ENCODE measurements around the gene UBE2S. TPM values are rescaled to one million over a fixed set of nuclear protein-coding genes. Genes with fewer than 3 reads are reported as not detected.

The UBE2S gene
- total and polyA plus RNA-seq, 2 of the 8 experiments (the other 6 are each of a cell fraction or from before 2014, with no cell fraction given): 398 to 530 TPM

- Histone ChIP-seq H4K8ac (ENCODE audit: extremely low read depth, insufficient read depth, low read length) (peak overlapping the region; percentile 97; the same call in 1 of the 2 replicates), H3K4me1 (replicated peaks in 1 of 4; ENCODE audit: control insufficient read depth in 3 of 4, insufficient read depth in 4 of 4, low read length in 3 of 4) (peaks cover 0 to 20% (median 13%) of the 10 kb centered on the region in 4 experiments; a peak in 6 of 7 replicates), H2BK5ac (ENCODE audit: low read depth, low read length) (peak overlapping the region; percentile 97), H3K27ac (ENCODE audit: low read depth, low read length) (peak overlapping the region; percentile 94), H2AFZ (ENCODE audit: low read length) (peak overlapping the region; percentile 75; the same call in 1 of the 2 replicates), H3K4me3 (ENCODE audit: extremely low read depth in 1 of 4, insufficient read depth in 2 of 4, low read depth in 3 of 4, low read length in 4 of 4) (peak overlapping the region; percentile 38 to 98 (median 72)), H3K79me2 (ENCODE audit: control insufficient read depth in 1 of 2, insufficient read depth in 2 of 2, low read length in 2 of 2) (peaks cover 12 to 32% of the 10 kb centered on the region in 2 experiments), H3K9ac (replicated peaks in 1 of 4; ENCODE audit: extremely low read depth in 1 of 4, low read depth in 3 of 4, low read length in 3 of 4) (peak overlapping the region; percentile 78 to 86 (median 84)), H3K36me3 (ENCODE audit: control insufficient read depth in 2 of 4, insufficient read depth in 4 of 4, low read length in 3 of 4) (peaks cover 12 to 38% (median 28%) of the 10 kb centered on the region in 4 experiments), H3K4ac (replicated peaks; ENCODE audit: insufficient read length, low read depth, low read length) (peak overlapping the region; percentile 94), H3K4me2 (ENCODE audit: insufficient read depth in 1 of 2, low read depth in 2 of 2, low read length in 2 of 2) (peak overlapping the region; percentile 88 to 99), H3K79me1 (ENCODE audit: low read depth, low read length) (peaks cover 15% of the 10 kb centered on the region), H2BK15ac (ENCODE audit: low read length) (peak overlapping the region; percentile 97), H2BK20ac (ENCODE audit: low read length) (peak overlapping the region; percentile 92; the same call in 1 of the 2 replicates), H3K18ac (ENCODE audit: extremely low read depth, low read length) (peak overlapping the region; percentile 99), H3K14ac (ENCODE audit: insufficient read length) (no peak overlapping the region), H3K23ac (ENCODE audit: insufficient read length) (no peak overlapping the region), H2BK12ac (ENCODE audit: low read depth, low read length) (peak overlapping the region; percentile 64), H3K27me3 (replicated peaks in 1 of 4; ENCODE audit: control insufficient read depth in 3 of 4, extremely low read depth in 1 of 4, insufficient read depth in 3 of 4, low read length in 3 of 4) (peaks cover 0 to 4% (median 1%) of the 10 kb centered on the region in 4 experiments; a peak in 2 of 7 replicates), H3K9me3 (ENCODE audit: insufficient read depth in 2 of 2, low read depth in 1 of 2, low read length in 1 of 2) (no peaks in the 10 kb centered on the region; a peak in 1 of 4 replicates), H4K5ac (ENCODE audit: insufficient read length, low read depth, low read length) (peak overlapping the region; percentile 98), H2AK5ac (ENCODE audit: low read depth, low read length) (peak overlapping the region; percentile 95), H3K56ac (replicated peaks; ENCODE audit: insufficient read length, low read depth, low read length) (peak overlapping the region; percentile 62), H4K20me1 (replicated peaks in 1 of 2; ENCODE audit: control insufficient read depth in 1 of 2, insufficient read depth in 2 of 2, low read length in 2 of 2) (peaks cover 23 to 24% of the 10 kb centered on the region in 2 experiments), H3K23me2 (ENCODE audit: low read depth, low read length) (peaks cover 13% of the 10 kb centered on the region), H4K91ac (replicated peaks; ENCODE audit: insufficient read length, low read length) (peak overlapping the region; percentile 100), H2BK120ac (replicated peaks; ENCODE audit: low read depth, low read length) (peak overlapping the region; percentile 93)
- FAIRE-seq (peak; percentile 55), DNase-seq (ENCODE audit: low read depth in 1 of 2, low spot score in 2 of 2) (peak; percentile 96)
- ChIA-PET CTCF (ENCODE audit: partially characterized antibody) (interaction anchor here (1.3 to 2.2 kb wide), 3 partner anchors 10 to 96 kb away, joined by 7 to 8 read pairs (median 7); partner anchors contain the start of gene TMEM238), POLR2A (ENCODE audit: partially characterized antibody) (interaction anchor here (0.6 to 34.6 kb wide), 74 partner anchors 5 to 332 kb away, joined by 3 to 874 read pairs (median 5); partner anchors contain the start of genes C19orf85, DNAAF3, EPS8L1 and FIZ1)
- 1% methylated on average over 36 of the region's 72 CpGs; no CpG with 5 or more reads in 1 of the 2 experiments for WGBS, 2 experiments (ENCODE audit: extremely low coverage in 1 of 2, insufficient coverage in 1 of 2, insufficient read length in 1 of 2, insufficient replicate concordance in 2 of 2, low coverage in 1 of 2, low lambda C conversion rate in 2 of 2, missing lambda C conversion rate in 1 of 2)
- TF ChIP-seq, protein P1, sequence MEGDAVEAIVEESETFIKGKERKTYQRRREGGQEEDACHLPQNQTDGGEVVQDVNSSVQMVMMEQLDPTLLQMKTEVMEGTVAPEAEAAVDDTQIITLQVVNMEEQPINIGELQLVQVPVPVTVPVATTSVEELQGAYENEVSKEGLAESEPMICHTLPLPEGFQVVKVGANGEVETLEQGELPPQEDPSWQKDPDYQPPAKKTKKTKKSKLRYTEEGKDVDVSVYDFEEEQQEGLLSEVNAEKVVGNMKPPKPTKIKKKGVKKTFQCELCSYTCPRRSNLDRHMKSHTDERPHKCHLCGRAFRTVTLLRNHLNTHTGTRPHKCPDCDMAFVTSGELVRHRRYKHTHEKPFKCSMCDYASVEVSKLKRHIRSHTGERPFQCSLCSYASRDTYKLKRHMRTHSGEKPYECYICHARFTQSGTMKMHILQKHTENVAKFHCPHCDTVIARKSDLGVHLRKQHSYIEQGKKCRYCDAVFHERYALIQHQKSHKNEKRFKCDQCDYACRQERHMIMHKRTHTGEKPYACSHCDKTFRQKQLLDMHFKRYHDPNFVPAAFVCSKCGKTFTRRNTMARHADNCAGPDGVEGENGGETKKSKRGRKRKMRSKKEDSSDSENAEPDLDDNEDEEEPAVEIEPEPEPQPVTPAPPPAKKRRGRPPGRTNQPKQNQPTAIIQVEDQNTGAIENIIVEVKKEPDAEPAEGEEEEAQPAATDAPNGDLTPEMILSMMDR (IDR thresholded peaks at IDR 0.05; ENCODE audit: control extremely low read depth in 1 of 3, insufficient read depth in 1 of 3, low read depth in 1 of 3, low read length in 3 of 3): no peak
- no peak for TF ChIP-seq GABPA (IDR thresholded peaks at IDR 0.05; ENCODE audit: borderline replicate concordance, insufficient read depth, low read length)
- TF ChIP-seq SP1 (IDR thresholded peaks at IDR 0.05; ENCODE audit: low read depth, low read length): peak; percentile 92
- 0 out of 4 replicates have a peak, but pooled peaks have one; percentile 24 to 32 for TF ChIP-seq HDAC2 (IDR thresholded peaks at IDR 0.05; ENCODE audit: borderline replicate concordance in 1 of 2, low read depth in 2 of 2, low read length in 2 of 2)
- TF ChIP-seq KDM1A (IDR thresholded peaks at IDR 0.05; ENCODE audit: borderline replicate concordance, low read length): peak; percentile 52; the same call in 1 of the 2 replicates
- TF ChIP-seq CHD1 (IDR thresholded peaks at IDR 0.05; ENCODE audit: low read depth, low read length): no peak
- peak in 1 of 2 experiments; percentile 95; a peak in 2 of 3 replicates for TF ChIP-seq POLR2A (IDR thresholded peaks at IDR 0.05; ENCODE audit: control extremely low read depth in 1 of 2, low read depth in 2 of 2, low read length in 2 of 2)
- TF ChIP-seq RXRA (IDR thresholded peaks at IDR 0.05; ENCODE audit: insufficient read depth, low read depth, low read length): no peak
These were observed 378 bp upstream of the UBE2S start for GRCh38 chr19:55407800-55408532.

Measured in H1 (cell line).